Inflammatory macrophage treated with lipopolysaccharide for 1 hour (primary cell): ENCODE data around the gene IQCK.
A peak's percentile ranks its signal among the peaks of the same experiment; 100 is the strongest.

Source experiments
- DNase-seq, 2 donors: peaks; one replicate each; pipeline ENCODE4 v3.0.0-alpha.2; 2020 to 2022

IQCK gene

DNA sequence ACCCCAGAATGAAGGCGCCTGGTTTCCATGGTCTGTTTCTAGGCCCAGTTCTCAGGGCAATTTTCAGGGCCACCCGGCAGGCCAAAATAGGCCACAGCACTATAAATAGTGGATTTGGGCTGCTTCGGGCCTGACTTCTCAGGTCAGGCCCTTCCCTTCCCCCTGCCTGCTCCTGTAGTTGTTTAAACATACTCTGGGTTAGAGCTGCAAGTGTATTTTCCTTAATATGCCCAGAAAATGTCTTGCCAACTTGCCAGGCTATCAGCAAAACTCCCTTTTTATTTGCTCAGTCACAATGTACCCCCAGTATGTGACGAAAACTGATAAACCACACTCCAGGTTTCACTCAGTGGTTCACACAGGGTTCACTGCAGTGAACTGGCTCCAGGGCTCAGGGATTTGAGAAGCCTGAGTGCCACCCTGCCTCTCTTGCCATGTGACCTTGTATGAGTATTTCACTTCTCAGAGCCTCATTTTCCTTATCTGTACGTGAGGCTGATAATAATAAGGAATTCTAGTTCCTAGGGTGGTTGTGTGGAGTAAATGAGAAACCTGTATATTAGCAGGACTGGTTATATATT, 90.1 kb downstream of the IQCK start:
- DNase-seq, result no peak

DNA sequence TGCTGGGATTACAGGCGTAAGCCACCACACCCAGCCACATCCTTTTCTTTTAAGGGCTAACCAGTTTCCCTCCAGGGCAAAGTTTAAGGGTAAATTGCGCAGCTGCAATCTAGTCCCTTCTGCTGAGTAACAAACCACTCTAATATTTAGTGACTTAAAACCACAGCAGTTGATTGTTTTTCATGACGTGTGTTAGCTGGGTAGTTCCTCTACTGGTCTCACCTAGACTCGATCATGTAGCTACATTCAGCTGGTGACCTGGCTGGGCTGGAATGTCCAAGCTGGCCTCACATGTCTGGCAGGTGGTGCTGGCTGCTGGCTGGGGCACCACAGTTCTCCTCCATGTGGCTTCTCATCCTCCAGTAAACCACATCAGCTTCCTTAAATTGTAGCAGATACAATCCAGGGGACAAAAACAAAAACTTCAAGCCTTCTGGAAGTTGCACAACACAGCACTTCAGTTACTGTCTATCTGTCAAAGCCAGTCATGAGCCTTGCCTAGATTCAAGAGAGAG, 91.1 kb downstream of the IQCK start:
- peak; percentile 30 to 68 for DNase-seq

GRCh38 chr16:19809693-19810092, 91.6 kb downstream of the IQCK start:
- DNase-seq, result no peak

DNA sequence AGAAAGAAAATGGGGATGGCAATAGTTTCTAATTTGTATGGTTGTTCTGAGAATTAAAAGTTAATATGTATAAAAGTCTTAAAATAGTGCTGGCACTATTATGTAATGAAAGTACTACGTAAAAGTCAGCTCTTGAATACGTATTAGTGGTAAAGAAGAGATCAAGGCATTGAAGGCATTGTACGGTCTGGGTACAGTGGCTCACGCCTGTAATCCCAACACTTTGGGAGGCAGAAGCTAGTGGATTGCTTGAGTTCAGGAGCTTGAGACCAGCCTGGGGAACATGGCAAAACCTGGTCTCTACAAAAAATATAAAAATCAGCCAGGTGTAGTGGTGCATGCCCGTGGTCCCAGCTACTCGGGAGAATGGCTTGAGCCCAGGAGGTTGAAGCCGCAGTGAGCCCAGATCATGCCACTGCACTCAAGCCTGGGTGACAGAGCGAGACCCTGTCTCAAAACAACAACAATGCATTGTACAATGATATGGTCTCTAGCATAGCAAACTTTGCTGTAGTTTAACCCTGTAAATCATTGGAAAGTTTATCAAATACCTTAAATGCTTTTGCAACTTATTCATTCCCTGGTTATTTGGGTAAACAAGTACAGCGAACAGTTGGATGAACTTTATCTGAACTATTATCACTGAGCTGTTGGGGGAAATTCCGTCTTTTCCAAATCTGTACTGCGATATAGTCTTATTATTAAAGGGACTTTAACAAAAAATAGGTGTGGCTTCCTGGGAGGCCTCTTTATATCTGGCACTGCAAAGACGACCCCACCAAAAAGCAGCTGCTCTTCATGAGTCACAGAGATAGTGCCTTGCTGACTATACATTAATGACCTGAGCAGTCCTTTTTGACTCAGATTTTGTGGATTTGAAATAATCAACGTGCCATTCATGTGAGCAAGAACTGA, 93.0 kb downstream of the IQCK start:
- DNase-seq, result peak; percentile 13 to 49

- DNase-seq, result no peak
Observed at GRCh38 chr16:19812986-19813385, 94.9 kb downstream of the IQCK start.

DNA sequence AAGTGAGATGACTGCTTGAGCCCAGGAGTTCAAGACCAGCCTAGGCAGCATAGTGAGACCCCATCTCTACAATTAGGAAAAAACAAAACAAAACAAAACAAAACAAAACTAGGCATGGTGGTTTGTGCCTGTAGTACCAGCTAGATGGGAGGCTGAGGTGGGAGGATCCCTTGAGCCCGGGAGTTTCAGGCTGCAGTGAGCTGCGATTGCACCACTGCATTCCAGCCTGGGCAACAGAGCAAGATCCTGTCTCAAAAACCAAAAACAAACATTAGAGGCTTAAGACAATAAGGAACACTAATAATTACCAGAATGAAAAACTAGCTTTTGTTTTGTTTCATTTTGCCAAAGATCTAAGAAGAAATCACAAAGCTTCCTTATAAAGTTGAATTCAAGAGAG, 97.3 kb downstream of the IQCK start:
- DNase-seq, result no peak

DNA sequence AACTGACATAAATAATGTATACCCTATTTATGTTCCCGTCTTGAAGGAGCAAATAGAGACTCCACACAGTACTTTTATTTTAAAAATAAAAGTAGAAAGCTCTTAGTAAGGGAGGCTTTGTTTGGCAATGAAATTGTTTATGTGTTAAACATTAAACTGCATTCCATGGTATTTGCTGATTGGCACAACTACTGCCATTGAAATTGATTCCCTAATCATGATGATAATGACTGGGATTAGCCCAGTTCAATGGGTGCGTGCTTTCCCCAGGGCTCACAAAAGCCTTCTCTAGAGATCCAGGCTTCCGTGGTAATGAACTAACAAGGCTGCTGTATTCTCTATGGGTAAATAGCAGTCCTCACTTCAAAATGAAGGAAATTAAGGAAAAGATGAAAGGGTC, 99.1 kb downstream of the IQCK start:
- no peak for DNase-seq

- DNase-seq, result no peak
Observed at GRCh38 chr16:19817875-19818274, 99.8 kb downstream of the IQCK start.

DNA sequence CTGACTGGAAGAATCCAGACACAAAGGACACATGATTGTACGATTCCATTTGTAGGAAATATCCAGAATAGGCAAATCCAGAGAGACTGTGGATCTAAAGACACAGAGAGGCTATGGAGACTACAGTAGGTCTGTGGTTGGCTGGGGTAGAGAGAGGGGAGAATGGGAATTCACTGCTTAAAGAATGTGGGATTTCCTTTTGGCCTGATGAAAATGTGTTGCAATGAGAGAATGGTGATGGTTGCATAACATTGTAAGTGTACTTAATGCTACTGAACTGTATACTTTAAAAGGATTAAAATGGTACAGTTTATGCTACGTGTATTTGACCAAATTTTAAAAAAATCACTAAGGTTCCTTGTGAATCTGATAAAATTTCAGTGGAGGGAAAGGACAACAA, 104.5 kb downstream of the IQCK start:
- DNase-seq, result peak; percentile 30 to 63

GRCh38 chr16:19823322-19823721, 105.3 kb downstream of the IQCK start:
- no peak for DNase-seq

GRCh38 chr16:19824216-19824615, 106.1 kb downstream of the IQCK start:
- DNase-seq, result no peak

DNA sequence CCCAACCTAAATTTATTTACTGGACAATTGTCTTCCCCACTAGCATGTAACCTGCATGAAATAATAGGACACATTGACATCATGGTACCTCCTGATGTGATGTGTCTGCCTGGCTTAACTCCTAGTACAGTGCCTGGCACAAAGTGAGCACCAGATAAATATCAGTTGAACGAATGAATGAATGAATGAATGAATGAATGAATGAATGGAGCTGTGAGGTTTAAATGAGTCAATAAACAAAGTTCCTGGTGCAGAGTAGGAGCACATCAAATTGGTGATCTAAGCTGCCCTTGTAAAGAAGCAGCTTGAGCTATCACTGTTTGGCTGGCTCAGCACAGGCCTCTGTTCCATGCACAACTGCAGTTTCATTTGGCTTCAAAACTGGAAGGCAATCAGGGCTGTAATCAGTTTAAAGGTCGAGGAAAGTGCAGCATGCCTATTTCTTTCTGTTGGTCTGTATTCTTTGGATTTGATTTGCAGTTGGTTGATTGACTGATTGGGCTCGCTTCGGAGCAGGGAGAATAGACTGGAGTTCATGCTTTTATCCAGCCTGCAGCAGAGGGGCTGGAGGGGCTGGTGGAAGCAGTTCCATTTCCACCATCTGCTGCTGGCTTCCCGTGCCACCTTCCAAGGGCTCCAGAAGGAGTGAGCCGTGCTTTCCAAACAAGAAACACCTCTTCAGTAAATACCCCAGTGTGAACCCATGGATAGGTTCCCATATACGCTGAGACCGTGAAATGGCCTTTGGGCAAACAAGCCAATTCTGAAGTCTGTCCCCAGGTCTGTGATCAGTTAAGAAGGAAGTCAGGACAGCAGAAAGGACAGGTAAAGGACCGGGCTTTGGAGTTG, 112.0 kb downstream of the IQCK start:
- DNase-seq, result no peak

- DNase-seq, result no peak
Observed at GRCh38 chr16:19830902-19831560, 113.0 kb downstream of the IQCK start.

DNA sequence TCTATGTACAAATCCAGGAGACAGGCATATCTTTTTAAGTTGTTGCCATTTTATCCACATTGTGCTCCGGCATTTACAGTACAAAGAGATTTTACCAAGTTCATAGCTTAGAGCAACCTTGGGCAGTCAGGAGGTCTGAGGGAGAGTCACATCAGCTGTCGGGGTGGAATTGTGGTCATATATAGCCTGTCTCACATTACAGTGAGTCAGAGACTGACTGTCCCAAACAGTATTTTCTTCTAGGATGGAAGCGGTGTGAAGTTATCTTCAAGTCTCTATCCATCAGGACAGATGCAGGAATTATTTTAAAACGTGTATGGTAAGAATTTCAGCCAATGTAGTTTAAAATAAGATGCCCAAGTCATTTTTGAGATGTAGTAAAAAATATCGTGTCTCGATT, 113.6 kb downstream of the IQCK start:
- no peak for DNase-seq

GRCh38 chr16:19833176-19833575, 115.1 kb downstream of the IQCK start:
- DNase-seq, result no peak

- no peak for DNase-seq
Observed at GRCh38 chr16:19833581-19833980, 115.5 kb downstream of the IQCK start.

DNA sequence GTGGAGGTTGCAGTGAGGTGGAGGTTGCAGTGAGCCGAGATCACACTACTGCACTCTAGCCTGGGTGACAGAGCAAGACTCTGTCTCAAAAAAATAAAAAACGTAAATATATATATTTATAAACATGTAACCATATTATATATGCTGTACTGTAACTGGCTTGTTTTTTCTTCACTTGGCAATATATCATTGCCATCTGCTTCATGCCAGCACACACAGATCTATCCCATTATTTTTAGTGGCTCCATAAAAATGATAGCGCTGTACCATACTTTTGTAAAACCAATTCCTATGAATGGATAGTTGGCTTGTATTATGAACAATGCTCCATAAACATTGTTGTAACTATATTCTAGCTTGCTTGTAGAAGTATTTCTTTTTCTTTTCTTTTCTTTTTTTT, 117.1 kb downstream of the IQCK start:
- no peak for DNase-seq

DNA sequence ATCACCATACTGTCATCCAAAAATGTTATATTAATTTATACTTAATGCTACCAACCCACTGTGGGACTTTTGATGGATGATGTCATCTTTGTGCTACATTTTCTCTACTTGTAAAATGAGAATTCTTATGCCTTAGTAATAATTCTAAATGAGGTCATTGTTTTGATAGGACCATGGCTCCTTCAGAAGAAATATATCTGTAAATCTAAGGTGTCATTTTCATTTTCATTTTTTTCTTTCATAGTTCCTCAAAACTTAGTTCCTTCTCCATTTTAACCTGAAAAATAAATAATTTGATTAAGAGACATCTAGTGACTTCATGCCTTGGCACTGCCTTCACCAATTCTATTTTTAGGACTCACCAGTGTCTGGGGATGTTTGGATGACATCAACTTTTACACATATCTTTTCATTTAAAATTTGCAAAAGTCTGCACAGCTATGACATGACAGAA, 117.9 kb downstream of the IQCK start:
- DNase-seq, result peak; percentile 12 to 57

- DNase-seq, result no peak
Observed at GRCh38 chr16:19837331-19837980, 119.4 kb downstream of the IQCK start.

DNA sequence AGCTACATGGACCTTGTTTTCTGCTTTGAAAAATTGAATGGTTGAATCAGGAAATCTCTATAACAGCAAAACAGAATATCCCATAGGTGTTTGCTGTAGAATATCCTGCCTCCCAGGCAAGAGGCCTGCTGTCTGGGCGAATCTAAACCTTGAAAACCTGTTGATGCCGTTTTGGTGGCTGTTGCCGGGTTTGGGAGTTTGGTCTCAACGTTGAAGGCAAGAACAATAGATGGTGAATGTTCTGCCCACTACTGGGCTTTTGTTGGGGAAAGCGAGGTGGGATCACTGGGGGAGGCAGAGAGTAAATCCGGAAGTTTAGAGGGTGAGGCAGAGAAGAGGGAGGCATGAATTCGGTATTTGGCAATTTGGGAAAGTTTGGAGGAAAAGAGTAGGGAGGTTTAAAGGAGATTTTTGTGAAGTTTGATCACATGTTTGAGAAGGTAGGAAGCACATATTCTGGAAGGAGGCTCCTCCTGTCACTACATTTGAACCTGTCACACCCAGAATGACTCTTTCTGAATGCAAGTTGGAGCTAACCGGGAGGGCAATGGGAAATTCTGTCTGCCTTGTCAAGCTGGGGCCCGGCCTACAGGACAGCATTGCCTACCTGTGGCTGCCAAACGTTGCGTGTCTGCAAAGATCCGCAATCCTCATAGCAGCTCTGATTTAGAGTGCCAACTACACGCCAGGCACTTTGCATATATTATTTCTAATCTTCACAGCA, 120.1 kb downstream of the IQCK start:
- DNase-seq, result no peak

GRCh38 chr16:19840524-19841110, 122.5 kb downstream of the IQCK start:
- no peak for DNase-seq
